Measurements from ENCODE around the gene IL1A. TPM values are rescaled to one million over a fixed set of nuclear protein-coding genes. Genes with fewer than 3 reads are reported as not detected.

The IL1A gene
- total RNA-seq, 1 donor = not detected

- peak overlapping the region; percentile 100 for H3K27ac ChIP-seq (ENCODE audit: low read depth, low read length)
- H3K79me2 ChIP-seq (ENCODE audit: insufficient read depth, low read length) = no peaks in the 10 kb centered on the region
- H2AFZ ChIP-seq (ENCODE audit: low read length) = peak overlapping the region; percentile 5
- H3K9me3 ChIP-seq (ENCODE audit: low read depth, low read length) = no peaks in the 10 kb centered on the region
- peaks cover 29% of the 10 kb centered on the region for H3K4me1 ChIP-seq (ENCODE audit: insufficient read depth, low read length)
- H3K36me3 ChIP-seq (ENCODE audit: insufficient read depth, low read length) = no peaks in the 10 kb centered on the region
- TF ChIP-seq, protein P1, sequence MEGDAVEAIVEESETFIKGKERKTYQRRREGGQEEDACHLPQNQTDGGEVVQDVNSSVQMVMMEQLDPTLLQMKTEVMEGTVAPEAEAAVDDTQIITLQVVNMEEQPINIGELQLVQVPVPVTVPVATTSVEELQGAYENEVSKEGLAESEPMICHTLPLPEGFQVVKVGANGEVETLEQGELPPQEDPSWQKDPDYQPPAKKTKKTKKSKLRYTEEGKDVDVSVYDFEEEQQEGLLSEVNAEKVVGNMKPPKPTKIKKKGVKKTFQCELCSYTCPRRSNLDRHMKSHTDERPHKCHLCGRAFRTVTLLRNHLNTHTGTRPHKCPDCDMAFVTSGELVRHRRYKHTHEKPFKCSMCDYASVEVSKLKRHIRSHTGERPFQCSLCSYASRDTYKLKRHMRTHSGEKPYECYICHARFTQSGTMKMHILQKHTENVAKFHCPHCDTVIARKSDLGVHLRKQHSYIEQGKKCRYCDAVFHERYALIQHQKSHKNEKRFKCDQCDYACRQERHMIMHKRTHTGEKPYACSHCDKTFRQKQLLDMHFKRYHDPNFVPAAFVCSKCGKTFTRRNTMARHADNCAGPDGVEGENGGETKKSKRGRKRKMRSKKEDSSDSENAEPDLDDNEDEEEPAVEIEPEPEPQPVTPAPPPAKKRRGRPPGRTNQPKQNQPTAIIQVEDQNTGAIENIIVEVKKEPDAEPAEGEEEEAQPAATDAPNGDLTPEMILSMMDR (IDR thresholded peaks at IDR 0.05; ENCODE audit: extremely low read depth, low read depth, low read length) = no peak
- no peaks in the 10 kb centered on the region for H4K20me1 ChIP-seq (ENCODE audit: insufficient read depth, low read length)
- H3K27me3 ChIP-seq (ENCODE audit: insufficient read depth, low read length) = no peaks in the 10 kb centered on the region
- H3K4me3 ChIP-seq (ENCODE audit: insufficient read depth, low read length) = no peak overlapping the region
- peak; percentile 92 for DNase-seq (ENCODE audit: insufficient read length, low spot score, missing footprints)
- peak overlapping the region; percentile 56 for H3K4me2 ChIP-seq (ENCODE audit: insufficient read depth, low read length)
These were observed 28.3 kb upstream of the IL1A start for GRCh38 chr2:112812318-112813267.

GRCh38 chr2:112811841-112812306, 27.6 kb upstream of the IL1A start:
- H2AFZ ChIP-seq (ENCODE audit: low read length) = peak overlapping the region; percentile 73
- no peaks in the 10 kb centered on the region for H3K9me3 ChIP-seq (ENCODE audit: low read depth, low read length)
- peaks cover 29% of the 10 kb centered on the region for H3K4me1 ChIP-seq (ENCODE audit: insufficient read depth, low read length)
- no peaks in the 10 kb centered on the region for H4K20me1 ChIP-seq (ENCODE audit: insufficient read depth, low read length)
- no peaks in the 10 kb centered on the region for H3K79me2 ChIP-seq (ENCODE audit: insufficient read depth, low read length)
- peak overlapping the region; percentile 56 for H3K4me2 ChIP-seq (ENCODE audit: insufficient read depth, low read length)
- TF ChIP-seq, protein P1 (IDR thresholded peaks at IDR 0.05; ENCODE audit: extremely low read depth, low read depth, low read length) = no peak
- DNase-seq (ENCODE audit: insufficient read length, low spot score, missing footprints) = peak; percentile 75
- H3K27me3 ChIP-seq (ENCODE audit: insufficient read depth, low read length) = no peaks in the 10 kb centered on the region
- no peaks in the 10 kb centered on the region for H3K36me3 ChIP-seq (ENCODE audit: insufficient read depth, low read length)
- H3K27ac ChIP-seq (ENCODE audit: low read depth, low read length) = peak overlapping the region; percentile 100
- H3K4me3 ChIP-seq (ENCODE audit: insufficient read depth, low read length) = no peak overlapping the region

DNA sequence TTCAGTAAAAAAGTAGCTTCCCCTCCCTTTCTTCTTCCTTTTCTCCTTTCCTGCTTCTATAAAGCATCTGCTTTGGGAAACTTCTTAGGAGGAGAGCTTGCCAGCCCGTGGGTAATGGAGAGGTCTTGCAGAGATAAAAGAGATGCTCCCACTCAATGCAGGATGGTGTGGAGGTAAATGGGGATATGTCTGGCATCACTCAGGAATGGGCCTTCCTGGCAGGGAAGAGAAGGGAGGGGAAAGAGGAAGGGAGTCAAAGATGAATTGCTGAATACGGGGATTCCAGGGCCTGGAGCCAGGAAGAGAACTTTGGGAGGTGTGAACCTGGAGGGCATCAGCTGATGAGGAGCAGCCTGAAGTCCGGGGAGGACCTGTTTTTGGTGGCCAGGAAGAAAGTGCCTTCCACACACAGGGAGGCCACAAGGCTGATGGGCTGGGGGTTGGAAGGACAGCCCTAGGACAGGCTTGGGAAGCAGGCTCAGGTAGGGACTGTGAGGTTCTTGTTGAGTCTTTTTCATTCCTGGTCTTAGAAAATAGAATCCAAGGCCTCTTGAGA, 27.1 kb upstream of the IL1A start:
- no peaks in the 10 kb centered on the region for H3K36me3 ChIP-seq (ENCODE audit: insufficient read depth, low read length)
- H2AFZ ChIP-seq (ENCODE audit: low read length) = peak overlapping the region; percentile 73
- peak overlapping the region; percentile 100 for H3K27ac ChIP-seq (ENCODE audit: low read depth, low read length)
- peaks cover 29% of the 10 kb centered on the region for H3K4me1 ChIP-seq (ENCODE audit: insufficient read depth, low read length)
- peak overlapping the region; percentile 56 for H3K4me2 ChIP-seq (ENCODE audit: insufficient read depth, low read length)
- H4K20me1 ChIP-seq (ENCODE audit: insufficient read depth, low read length) = no peaks in the 10 kb centered on the region
- no peak for DNase-seq (ENCODE audit: insufficient read length, low spot score, missing footprints)
- H3K27me3 ChIP-seq (ENCODE audit: insufficient read depth, low read length) = no peaks in the 10 kb centered on the region
- no peaks in the 10 kb centered on the region for H3K79me2 ChIP-seq (ENCODE audit: insufficient read depth, low read length)
- TF ChIP-seq, protein P1 (IDR thresholded peaks at IDR 0.05; ENCODE audit: extremely low read depth, low read depth, low read length) = no peak
- H3K9me3 ChIP-seq (ENCODE audit: low read depth, low read length) = no peaks in the 10 kb centered on the region
- H3K4me3 ChIP-seq (ENCODE audit: insufficient read depth, low read length) = no peak overlapping the region

- H3K4me2 ChIP-seq (ENCODE audit: insufficient read depth, low read length) = no peak overlapping the region
- TF ChIP-seq, protein P1 (IDR thresholded peaks at IDR 0.05; ENCODE audit: extremely low read depth, low read depth, low read length) = no peak
- no peak overlapping the region for H3K27ac ChIP-seq (ENCODE audit: low read depth, low read length)
These were observed 24.8 kb upstream of the IL1A start for GRCh38 chr2:112809112-112809511.

More at GRCh38 chr2:112809112-112809511, 24.8 kb upstream of the IL1A start:
- no peak overlapping the region for H3K4me3 ChIP-seq (ENCODE audit: insufficient read depth, low read length)
- H3K79me2 ChIP-seq (ENCODE audit: insufficient read depth, low read length) = no peaks in the 10 kb centered on the region
- no peaks in the 10 kb centered on the region for H3K27me3 ChIP-seq (ENCODE audit: insufficient read depth, low read length)
- no peaks in the 10 kb centered on the region for H3K36me3 ChIP-seq (ENCODE audit: insufficient read depth, low read length)
- no peak for DNase-seq (ENCODE audit: insufficient read length, low spot score, missing footprints)
- peaks cover 34% of the 10 kb centered on the region for H3K4me1 ChIP-seq (ENCODE audit: insufficient read depth, low read length)
- no peak overlapping the region for H2AFZ ChIP-seq (ENCODE audit: low read length)
- no peaks in the 10 kb centered on the region for H4K20me1 ChIP-seq (ENCODE audit: insufficient read depth, low read length)
- H3K9me3 ChIP-seq (ENCODE audit: low read depth, low read length) = no peaks in the 10 kb centered on the region

All from osteoblast (primary cell).